Kidney epithelial cell (primary cell): ENCODE data around the gene DGKB. TPM values are rescaled to one million over a fixed set of nuclear protein-coding genes. Genes with fewer than 3 reads are reported as not detected.

ENCODE experiments used
- DNase-seq: peaks from one replicate; pipeline ENCODE4 v3.0.0-alpha.2; 2010; ENCODE audit warnings: low read depth
- H3K27me3 ChIP-seq: 2 replicates; pipeline ENCODE4 v1.6.0; 2011; ENCODE audit warnings: low read length; ENCODE audit not compliant: control insufficient read depth, insufficient read depth
- H3K36me3 ChIP-seq: 2 replicates; pipeline ENCODE4 v1.5.1; 2011; ENCODE audit warnings: low read length; ENCODE audit not compliant: control insufficient read depth, insufficient read depth
- H3K4me3 ChIP-seq: 2 replicates; pipeline ENCODE4 v1.5.1; 2011; ENCODE audit warnings: low read depth, mild to moderate bottlenecking, control low read depth, low read length
- total RNA-seq: library from RNA; depleted of rRNA; stranded (reverse); fragments of >200 nt; gene quantifications from 2 replicates; pipeline ENCODE4 v1.2.3, GENCODE V29; 2015
- TF ChIP-seq, protein P1 (sequence below): IDR thresholded peaks from 2 replicates; pipeline ENCODE4 v1.5.1; 2011; ENCODE audit warnings: mild to moderate bottlenecking, moderate library complexity, low read length, control low read depth, inconsistent platforms; ENCODE audit not compliant: insufficient read depth, poor library complexity, severe bottlenecking

The DGKB gene
- total RNA-seq, 1 donor from 2014 or later, result not detected

DNA sequence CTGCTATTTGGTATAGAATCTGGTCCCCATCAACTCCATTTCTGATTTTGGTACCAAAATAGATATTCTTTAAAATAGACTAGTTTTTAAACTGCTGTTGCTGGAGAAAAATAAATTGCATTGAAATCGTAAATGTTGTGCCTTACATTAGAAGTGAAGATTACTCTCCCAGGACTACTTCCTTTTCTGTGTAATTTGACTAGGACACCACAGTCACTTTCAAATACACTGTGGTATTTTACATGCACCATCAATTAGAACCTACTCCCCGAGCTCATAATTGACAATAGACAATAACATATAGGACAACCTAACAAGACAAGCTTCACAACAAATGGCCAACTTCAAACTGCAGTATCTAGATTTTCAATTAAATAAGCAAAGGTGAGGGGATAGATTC is 211.5 kb downstream of the DGKB start:
- TF ChIP-seq, protein P1, sequence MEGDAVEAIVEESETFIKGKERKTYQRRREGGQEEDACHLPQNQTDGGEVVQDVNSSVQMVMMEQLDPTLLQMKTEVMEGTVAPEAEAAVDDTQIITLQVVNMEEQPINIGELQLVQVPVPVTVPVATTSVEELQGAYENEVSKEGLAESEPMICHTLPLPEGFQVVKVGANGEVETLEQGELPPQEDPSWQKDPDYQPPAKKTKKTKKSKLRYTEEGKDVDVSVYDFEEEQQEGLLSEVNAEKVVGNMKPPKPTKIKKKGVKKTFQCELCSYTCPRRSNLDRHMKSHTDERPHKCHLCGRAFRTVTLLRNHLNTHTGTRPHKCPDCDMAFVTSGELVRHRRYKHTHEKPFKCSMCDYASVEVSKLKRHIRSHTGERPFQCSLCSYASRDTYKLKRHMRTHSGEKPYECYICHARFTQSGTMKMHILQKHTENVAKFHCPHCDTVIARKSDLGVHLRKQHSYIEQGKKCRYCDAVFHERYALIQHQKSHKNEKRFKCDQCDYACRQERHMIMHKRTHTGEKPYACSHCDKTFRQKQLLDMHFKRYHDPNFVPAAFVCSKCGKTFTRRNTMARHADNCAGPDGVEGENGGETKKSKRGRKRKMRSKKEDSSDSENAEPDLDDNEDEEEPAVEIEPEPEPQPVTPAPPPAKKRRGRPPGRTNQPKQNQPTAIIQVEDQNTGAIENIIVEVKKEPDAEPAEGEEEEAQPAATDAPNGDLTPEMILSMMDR, result no peak
- no peak for DNase-seq
- Histone ChIP-seq H3K27me3 (no peaks in the 10 kb centered on the region), H3K4me3 (no peak overlapping the region), H3K36me3 (no peaks in the 10 kb centered on the region)

DNA sequence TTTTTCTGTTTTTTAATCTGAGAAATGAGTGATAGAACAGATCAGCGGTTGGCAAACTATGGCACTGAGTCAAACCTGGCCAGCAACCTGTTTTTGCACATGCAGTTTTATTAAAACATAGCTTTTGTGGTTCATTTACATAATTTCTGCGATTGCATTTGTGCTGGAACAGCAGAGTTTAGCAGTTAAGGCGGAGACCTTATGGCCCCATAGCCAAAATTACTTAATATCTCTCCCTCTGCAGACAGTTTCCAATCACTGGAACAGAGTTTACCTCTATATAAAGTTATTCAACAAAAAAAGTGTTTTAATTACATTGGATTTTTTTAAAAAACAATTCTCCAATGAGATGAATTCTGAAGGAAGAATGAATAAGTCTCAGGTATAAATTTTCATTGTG is 212.1 kb downstream of the DGKB start:
- Histone ChIP-seq H3K4me3 (no peak overlapping the region), H3K27me3 (no peaks in the 10 kb centered on the region), H3K36me3 (no peaks in the 10 kb centered on the region)
- TF ChIP-seq, protein P1, result no peak
- no peak for DNase-seq

DNA sequence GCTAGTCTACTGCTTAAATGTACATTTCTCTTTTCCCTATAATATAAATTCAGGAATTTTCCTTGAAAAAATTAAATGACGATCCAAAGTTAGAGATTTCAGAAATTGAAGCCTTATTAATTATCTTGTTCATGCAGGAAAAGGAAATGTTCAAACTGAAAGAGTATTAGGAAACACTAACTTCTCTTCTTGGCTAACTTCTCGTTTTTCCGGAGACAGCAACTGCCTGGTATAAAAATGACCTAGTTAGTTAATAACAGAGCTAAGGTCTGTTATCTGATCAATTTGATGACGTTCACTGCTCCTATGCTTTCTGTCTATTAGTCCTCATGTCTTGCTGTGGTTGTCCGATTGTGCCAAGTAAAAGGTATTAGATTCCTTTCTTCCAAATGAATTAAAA is 212.5 kb downstream of the DGKB start:
- TF ChIP-seq, protein P1, result no peak
- Histone ChIP-seq H3K36me3 (no peaks in the 10 kb centered on the region), H3K27me3 (no peaks in the 10 kb centered on the region), H3K4me3 (no peak overlapping the region)
- no peak for DNase-seq

DNA sequence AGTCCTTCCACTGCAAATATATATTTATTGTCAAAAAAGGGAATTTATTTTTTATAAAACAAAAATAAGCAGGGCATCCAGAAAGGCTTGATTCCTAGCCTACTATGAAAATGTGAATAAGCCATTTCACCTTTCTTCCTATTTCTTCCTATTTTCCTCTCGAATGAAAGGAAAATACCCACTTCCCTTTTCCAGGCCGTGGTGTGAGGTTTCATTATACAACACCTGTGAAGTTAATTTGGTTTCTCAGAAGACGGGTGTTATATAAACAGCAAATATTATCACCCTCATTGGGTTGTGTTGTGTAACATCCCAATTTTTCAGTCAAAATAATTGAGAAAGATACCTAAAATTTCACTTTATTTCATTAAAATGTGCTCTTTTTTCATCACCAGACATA is 214.3 kb downstream of the DGKB start:
- Histone ChIP-seq H3K4me3 (no peak overlapping the region), H3K36me3 (no peaks in the 10 kb centered on the region), H3K27me3 (no peaks in the 10 kb centered on the region)
- DNase-seq, result no peak
- TF ChIP-seq, protein P1, result no peak

DNA sequence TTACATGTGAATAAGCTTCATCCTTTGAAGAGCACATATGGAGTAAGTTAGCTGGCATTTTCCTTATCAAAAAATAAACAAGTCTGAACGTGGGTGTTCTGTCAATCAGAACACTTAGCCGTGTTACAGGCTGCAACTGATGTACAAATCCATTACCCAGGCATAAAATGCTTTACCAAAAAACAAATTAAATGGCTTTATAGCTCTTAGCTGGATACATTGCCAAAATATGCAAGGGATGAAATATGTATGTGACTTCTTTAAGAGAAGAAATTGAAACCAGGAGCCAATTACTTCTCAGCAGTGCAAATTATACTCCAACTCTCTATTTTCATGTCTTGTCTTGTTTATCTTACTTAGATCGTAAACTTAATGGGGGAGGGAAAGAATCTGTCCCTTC is 214.8 kb downstream of the DGKB start:
- no peaks in the 10 kb centered on the region for H3K36me3 ChIP-seq
- DNase-seq, result no peak
- TF ChIP-seq, protein P1, result no peak
- no peaks in the 10 kb centered on the region for H3K27me3 ChIP-seq
- H3K4me3 ChIP-seq, result no peak overlapping the region

DNA sequence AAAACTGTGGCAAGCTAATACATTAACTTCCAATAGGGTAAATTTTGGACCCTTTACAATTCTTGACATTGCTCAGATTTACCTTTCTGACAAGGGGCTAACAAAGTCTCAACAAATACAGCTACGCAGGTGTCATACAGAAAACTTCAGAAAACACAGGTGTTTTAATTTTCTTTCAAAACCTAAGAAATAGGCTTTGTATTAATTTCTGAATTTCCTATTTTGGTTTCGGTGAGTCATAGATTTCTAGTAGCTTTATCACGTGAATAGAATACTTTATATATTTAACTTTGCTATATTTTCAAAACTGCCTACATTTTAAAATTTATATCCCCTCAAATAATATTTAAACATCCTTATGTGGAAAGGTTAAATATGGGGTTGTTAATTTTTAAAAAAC is 215.3 kb downstream of the DGKB start:
- DNase-seq, result no peak
- H3K27me3 ChIP-seq, result no peaks in the 10 kb centered on the region
- TF ChIP-seq, protein P1, result no peak
- no peak overlapping the region for H3K4me3 ChIP-seq
- H3K36me3 ChIP-seq, result no peaks in the 10 kb centered on the region
